HUES64 (cell line): ENCODE data around the gene PLA2G5.

Experiments
- H3K27ac ChIP-seq: 2 replicates; pipeline ENCODE4 v1.7.0; 2013; ENCODE audit warnings: low read depth, low read length, inconsistent platforms
- H3K27me3 ChIP-seq: 2 replicates; pipeline ENCODE4 v1.6.1; 2013; ENCODE audit warnings: mild to moderate bottlenecking, low read length; ENCODE audit not compliant: insufficient read depth
- H3K36me3 ChIP-seq: 2 replicates; pipeline ENCODE4 v1.6.1; 2013; ENCODE audit warnings: mild to moderate bottlenecking, low read length; ENCODE audit not compliant: insufficient read depth
- H3K4me1 ChIP-seq: 2 replicates; pipeline ENCODE4 v1.6.1; 2013; ENCODE audit warnings: mild to moderate bottlenecking, low read length, moderate library complexity; ENCODE audit not compliant: insufficient read depth
- H3K4me3 ChIP-seq: 2 replicates; pipeline ENCODE4 v1.5.1; 2013; ENCODE audit warnings: mild to moderate bottlenecking, low read length, moderate library complexity
- H3K9ac ChIP-seq: 2 replicates; pipeline ENCODE4 v1.6.1; 2013; ENCODE audit warnings: mild to moderate bottlenecking, low read depth, low read length
- H3K9me3 ChIP-seq: 2 replicates; pipeline ENCODE4 v1.6.1; 2013; ENCODE audit warnings: low read depth, low read length; ENCODE audit not compliant: insufficient read depth
- WGBS: fragments of 150-250, 120-280 bp; methylation state at CpG from one replicate; pipeline ENCODE4 v1.1.7; 2013; ENCODE audit warnings: missing lambda C conversion rate; 5-methylcytosine and 5-hydroxymethylcytosine counted together

The PLA2G5 gene

GRCh38 chr1:20090641-20091040 lies 20.6 kb downstream of the PLA2G5 start:
- peaks cover 16% of the 10 kb centered on the region for H3K9me3 ChIP-seq
- no peaks in the 10 kb centered on the region for H3K4me1 ChIP-seq
- H3K9ac ChIP-seq = no peak overlapping the region
- no peaks in the 10 kb centered on the region for H3K36me3 ChIP-seq
- no peak overlapping the region for H3K27ac ChIP-seq
- H3K4me3 ChIP-seq = no peak overlapping the region
- WGBS = 91% methylated on average over 6 of the region's 6 CpGs
- H3K27me3 ChIP-seq = no peaks in the 10 kb centered on the region

GRCh38 chr1:20093303-20093702 lies 23.3 kb downstream of the PLA2G5 start:
- 92% methylated on average over 5 of the region's 5 CpGs for WGBS
- H3K4me1 ChIP-seq = no peaks in the 10 kb centered on the region
- H3K27ac ChIP-seq = no peak overlapping the region
- H3K9ac ChIP-seq = no peak overlapping the region
- H3K4me3 ChIP-seq = no peak overlapping the region
- H3K36me3 ChIP-seq = no peaks in the 10 kb centered on the region
- peaks cover 41% of the 10 kb centered on the region for H3K9me3 ChIP-seq
- H3K27me3 ChIP-seq = no peaks in the 10 kb centered on the region

GRCh38 chr1:20093940-20094391 lies 24.0 kb downstream of the PLA2G5 start:
- peaks cover 41% of the 10 kb centered on the region for H3K9me3 ChIP-seq
- 95% methylated on average over 5 of the region's 5 CpGs for WGBS
- no peaks in the 10 kb centered on the region for H3K36me3 ChIP-seq
- no peak overlapping the region for H3K27ac ChIP-seq
- no peak overlapping the region for H3K4me3 ChIP-seq
- H3K4me1 ChIP-seq = no peaks in the 10 kb centered on the region
- H3K27me3 ChIP-seq = no peaks in the 10 kb centered on the region
- H3K9ac ChIP-seq = no peak overlapping the region

- Histone ChIP-seq H3K36me3 (no peaks in the 10 kb centered on the region), H3K4me3 (no peak overlapping the region), H3K9ac (no peak overlapping the region), H3K27me3 (no peaks in the 10 kb centered on the region), H3K4me1 (no peaks in the 10 kb centered on the region), H3K27ac (no peak overlapping the region), H3K9me3 (peaks cover 41% of the 10 kb centered on the region)
- 89% methylated on average over 5 of the region's 5 CpGs for WGBS
Measured at GRCh38 chr1:20095564-20096434, 25.8 kb downstream of the PLA2G5 start.

- 90% methylated on average over 7 of the region's 7 CpGs for WGBS
- Histone ChIP-seq H3K9me3 (peaks cover 41% of the 10 kb centered on the region), H3K27me3 (no peaks in the 10 kb centered on the region), H3K27ac (no peak overlapping the region), H3K9ac (no peak overlapping the region), H3K36me3 (no peaks in the 10 kb centered on the region), H3K4me1 (no peaks in the 10 kb centered on the region), H3K4me3 (no peak overlapping the region)
Measured at GRCh38 chr1:20096840-20097447, 26.9 kb downstream of the PLA2G5 start.

GRCh38 chr1:20099533-20099932 lies 29.5 kb downstream of the PLA2G5 start:
- H3K9ac ChIP-seq = no peak overlapping the region
- no peaks in the 10 kb centered on the region for H3K36me3 ChIP-seq
- H3K9me3 ChIP-seq = peaks cover 35% of the 10 kb centered on the region
- no peak overlapping the region for H3K27ac ChIP-seq
- H3K27me3 ChIP-seq = no peaks in the 10 kb centered on the region
- H3K4me1 ChIP-seq = no peaks in the 10 kb centered on the region
- 98% methylated on average over 3 of the region's 3 CpGs for WGBS
- H3K4me3 ChIP-seq = no peak overlapping the region

- 58% methylated on average over 14 of the region's 14 CpGs for WGBS
- no peaks in the 10 kb centered on the region for H3K36me3 ChIP-seq
- peaks cover 24% of the 10 kb centered on the region for H3K9me3 ChIP-seq
- H3K4me3 ChIP-seq = no peak overlapping the region
- H3K27ac ChIP-seq = no peak overlapping the region
- no peaks in the 10 kb centered on the region for H3K4me1 ChIP-seq
- H3K27me3 ChIP-seq = no peaks in the 10 kb centered on the region
- no peak overlapping the region for H3K9ac ChIP-seq
Measured at GRCh38 chr1:20100632-20101355, 30.8 kb downstream of the PLA2G5 start.

GRCh38 chr1:20102875-20103274 lies 32.9 kb downstream of the PLA2G5 start:
- Histone ChIP-seq H3K27ac (no peak overlapping the region), H3K4me3 (no peak overlapping the region), H3K9ac (no peak overlapping the region), H3K4me1 (no peaks in the 10 kb centered on the region), H3K36me3 (no peaks in the 10 kb centered on the region), H3K27me3 (no peaks in the 10 kb centered on the region), H3K9me3 (peaks cover 3% of the 10 kb centered on the region; the same call in 1 of the 2 replicates)
- WGBS = 90% methylated on average over 1 of the region's 1 CpG

- H3K9me3 ChIP-seq = no peaks in the 10 kb centered on the region
- H3K36me3 ChIP-seq = no peaks in the 10 kb centered on the region
- no peak overlapping the region for H3K27ac ChIP-seq
- no peaks in the 10 kb centered on the region for H3K27me3 ChIP-seq
- no peak overlapping the region for H3K4me3 ChIP-seq
- 79% methylated on average over 1 of the region's 1 CpG for WGBS
- no peaks in the 10 kb centered on the region for H3K4me1 ChIP-seq
- no peak overlapping the region for H3K9ac ChIP-seq
Measured at GRCh38 chr1:20105856-20106255, 35.9 kb downstream of the PLA2G5 start.

GRCh38 chr1:20107351-20107750 lies 37.4 kb downstream of the PLA2G5 start:
- 97% methylated on average over 4 of the region's 4 CpGs for WGBS
- H3K27me3 ChIP-seq = no peaks in the 10 kb centered on the region
- no peaks in the 10 kb centered on the region for H3K4me1 ChIP-seq
- H3K27ac ChIP-seq = no peak overlapping the region
- H3K9me3 ChIP-seq = no peaks in the 10 kb centered on the region
- no peak overlapping the region for H3K9ac ChIP-seq
- H3K36me3 ChIP-seq = no peaks in the 10 kb centered on the region
- no peak overlapping the region for H3K4me3 ChIP-seq

- no peaks in the 10 kb centered on the region for H3K27me3 ChIP-seq
- WGBS = 82% methylated on average over 4 of the region's 4 CpGs
- H3K4me1 ChIP-seq = no peaks in the 10 kb centered on the region
Measured at GRCh38 chr1:20107796-20108195, 37.8 kb downstream of the PLA2G5 start.

More at GRCh38 chr1:20107796-20108195, 37.8 kb downstream of the PLA2G5 start:
- no peaks in the 10 kb centered on the region for H3K36me3 ChIP-seq
- no peak overlapping the region for H3K4me3 ChIP-seq
- no peaks in the 10 kb centered on the region for H3K9me3 ChIP-seq
- no peak overlapping the region for H3K9ac ChIP-seq
- H3K27ac ChIP-seq = no peak overlapping the region
